Activated T-helper 2 cell treated with anti-CD3 and anti-CD28 coated beads, Interferon-gamma antibody, Interleukin-2, Interleukin-4, amounts not matched to agents 10 μg/mL and 5 μg/mL and 100 μg/mL, durations not matched to agents 14 hours and 24 hours and 36 hours (primary cell): ENCODE data around the gene LCN1. TPM values are rescaled to one million over a fixed set of nuclear protein-coding genes. Genes with fewer than 3 reads are reported as not detected.

ENCODE experiments used
- DNase-seq: peaks from one replicate; pipeline ENCODE4 v3.0.0; 2021; ENCODE audit warnings: low spot score
- H3K27ac Mint-ChIP-seq: one replicate; pipeline ENCODE4 v1.8.0; 2021; ENCODE audit warnings: mixed read lengths
- H3K27me3 Mint-ChIP-seq: one replicate; pipeline ENCODE4 v1.8.0; 2021; ENCODE audit warnings: low read depth, mixed read lengths
- H3K36me3 Mint-ChIP-seq: one replicate; pipeline ENCODE4 v1.8.0; 2021; ENCODE audit warnings: low read depth, mixed read lengths
- H3K4me1 Mint-ChIP-seq: one replicate; pipeline ENCODE4 v1.8.0; 2021; ENCODE audit warnings: low read depth, mixed read lengths
- H3K4me3 Mint-ChIP-seq: one replicate; pipeline ENCODE4 v1.8.0; 2021; ENCODE audit warnings: low read depth, mild to moderate bottlenecking, moderate library complexity, mixed read lengths
- H3K9me3 Mint-ChIP-seq: one replicate; pipeline ENCODE4 v1.8.0; 2021; ENCODE audit warnings: mixed read lengths
- intact Hi-C: fragments of 100-400 bp; cut with micrococcal nuclease; formaldehyde crosslinking; loops from one replicate; pipeline ENCODE4 v1.15.1; 2023
- total RNA-seq: library from RNA; stranded (reverse); gene quantifications from 2 replicates; pipeline ENCODE4 v1.2.3, GENCODE V29; 2022

Gene LCN1
- total RNA-seq, 1 donor from 2014 or later = not detected

GRCh38 chr9:135515083-135515951, 5.9 kb upstream of the LCN1 start:
- intact Hi-C loops = no loop called here
- Mint-ChIP-seq H3K4me1 (peaks cover 16% of the 10 kb centered on the region), H3K36me3 (no peaks in the 10 kb centered on the region), H3K4me3 (no peak overlapping the region), H3K9me3 (no peaks in the 10 kb centered on the region), H3K27ac (no peak overlapping the region), H3K27me3 (peaks cover 13% of the 10 kb centered on the region)
- DNase-seq = no peak

GRCh38 chr9:135516132-135516860, 4.9 kb upstream of the LCN1 start:
- intact Hi-C loops = no loop called here
- H3K27me3 Mint-ChIP-seq = peaks cover 13% of the 10 kb centered on the region
- H3K4me1 Mint-ChIP-seq = peaks cover 11% of the 10 kb centered on the region
- DNase-seq = no peak
- no peaks in the 10 kb centered on the region for H3K9me3 Mint-ChIP-seq
- H3K36me3 Mint-ChIP-seq = no peaks in the 10 kb centered on the region
- no peak overlapping the region for H3K4me3 Mint-ChIP-seq
- H3K27ac Mint-ChIP-seq = no peak overlapping the region

GRCh38 chr9:135517407-135517822, 3.8 kb upstream of the LCN1 start:
- peaks cover 13% of the 10 kb centered on the region for H3K27me3 Mint-ChIP-seq
- no peak overlapping the region for H3K4me3 Mint-ChIP-seq

GRCh38 chr9:135519179-135519971, 1.9 kb upstream of the LCN1 start:
- Mint-ChIP-seq H3K27ac (no peak overlapping the region), H3K4me1 (peaks cover 3% of the 10 kb centered on the region), H3K4me3 (no peak overlapping the region), H3K27me3 (peaks cover 13% of the 10 kb centered on the region), H3K36me3 (no peaks in the 10 kb centered on the region), H3K9me3 (no peaks in the 10 kb centered on the region)
- intact Hi-C loops = no loop called here
- DNase-seq = no peak

More at GRCh38 chr9:135517407-135517822, 3.8 kb upstream of the LCN1 start:
- intact Hi-C loops = no loop called here
- H3K4me1 Mint-ChIP-seq = peaks cover 3% of the 10 kb centered on the region
- no peaks in the 10 kb centered on the region for H3K9me3 Mint-ChIP-seq
- H3K27ac Mint-ChIP-seq = no peak overlapping the region
- H3K36me3 Mint-ChIP-seq = no peaks in the 10 kb centered on the region
- no peak for DNase-seq

- intact Hi-C loops = no loop called here
- DNase-seq = no peak
- no peaks in the 10 kb centered on the region for H3K9me3 Mint-ChIP-seq
- no peaks in the 10 kb centered on the region for H3K36me3 Mint-ChIP-seq
- H3K4me3 Mint-ChIP-seq = no peak overlapping the region
- H3K27me3 Mint-ChIP-seq = peaks cover 13% of the 10 kb centered on the region
- no peaks in the 10 kb centered on the region for H3K4me1 Mint-ChIP-seq
- H3K27ac Mint-ChIP-seq = no peak overlapping the region
Measured at GRCh38 chr9:135521608-135522095, 412 bp downstream of the LCN1 start.

- DNase-seq = no peak
- H3K4me3 Mint-ChIP-seq = no peak overlapping the region
- peaks cover 13% of the 10 kb centered on the region for H3K27me3 Mint-ChIP-seq
- H3K4me1 Mint-ChIP-seq = no peaks in the 10 kb centered on the region
- no peaks in the 10 kb centered on the region for H3K9me3 Mint-ChIP-seq
- no peaks in the 10 kb centered on the region for H3K36me3 Mint-ChIP-seq
- H3K27ac Mint-ChIP-seq = no peak overlapping the region
- intact Hi-C loops = no loop called here
Measured at GRCh38 chr9:135522137-135522877, 1.1 kb downstream of the LCN1 start.

- no peak for DNase-seq
- intact Hi-C loops = no loop called here
- no peak overlapping the region for H3K4me3 Mint-ChIP-seq
- peaks cover 11% of the 10 kb centered on the region for H3K27me3 Mint-ChIP-seq
- no peaks in the 10 kb centered on the region for H3K9me3 Mint-ChIP-seq
- no peaks in the 10 kb centered on the region for H3K36me3 Mint-ChIP-seq
- no peaks in the 10 kb centered on the region for H3K4me1 Mint-ChIP-seq
- no peak overlapping the region for H3K27ac Mint-ChIP-seq
Measured at GRCh38 chr9:135522931-135523330, 1.7 kb downstream of the LCN1 start.

- Mint-ChIP-seq H3K36me3 (no peaks in the 10 kb centered on the region), H3K27ac (no peak overlapping the region), H3K9me3 (no peaks in the 10 kb centered on the region), H3K27me3 (peaks cover 7% of the 10 kb centered on the region), H3K4me1 (no peaks in the 10 kb centered on the region), H3K4me3 (no peak overlapping the region)
- intact Hi-C loops = no loop called here
- DNase-seq = no peak
Measured at GRCh38 chr9:135523521-135524129, 2.4 kb downstream of the LCN1 start.

- H3K36me3 Mint-ChIP-seq = no peaks in the 10 kb centered on the region
- intact Hi-C loops = no loop called here
- H3K4me3 Mint-ChIP-seq = no peak overlapping the region
- H3K4me1 Mint-ChIP-seq = no peaks in the 10 kb centered on the region
- H3K9me3 Mint-ChIP-seq = no peaks in the 10 kb centered on the region
- DNase-seq = no peak
- peaks cover 5% of the 10 kb centered on the region for H3K27me3 Mint-ChIP-seq
- no peak overlapping the region for H3K27ac Mint-ChIP-seq
Measured at GRCh38 chr9:135524130-135524861, 3.1 kb downstream of the LCN1 start.

- Mint-ChIP-seq H3K27me3 (no peaks in the 10 kb centered on the region), H3K4me1 (no peaks in the 10 kb centered on the region), H3K9me3 (no peaks in the 10 kb centered on the region), H3K4me3 (no peak overlapping the region), H3K27ac (no peak overlapping the region), H3K36me3 (no peaks in the 10 kb centered on the region)
- no peak for DNase-seq
- intact Hi-C loops = no loop called here
Measured at GRCh38 chr9:135525241-135526088, 4.2 kb downstream of the LCN1 start.
